ENCODE measurements around the gene PDE4D. TPM values are rescaled to one million over a fixed set of nuclear protein-coding genes. Genes with fewer than 3 reads are reported as not detected.
A peak's percentile ranks its signal among the peaks of the same experiment; 100 is the strongest.
"Not testable (repeated sequence)": the region's sequence is repeated elsewhere in the genome, so short reads cannot be mapped to it uniquely, and the experiment has no call there.

Gene PDE4D
- total and polyA plus RNA-seq, 9 donors: 21.1 to 65.9 (median 33.0) TPM

DNA sequence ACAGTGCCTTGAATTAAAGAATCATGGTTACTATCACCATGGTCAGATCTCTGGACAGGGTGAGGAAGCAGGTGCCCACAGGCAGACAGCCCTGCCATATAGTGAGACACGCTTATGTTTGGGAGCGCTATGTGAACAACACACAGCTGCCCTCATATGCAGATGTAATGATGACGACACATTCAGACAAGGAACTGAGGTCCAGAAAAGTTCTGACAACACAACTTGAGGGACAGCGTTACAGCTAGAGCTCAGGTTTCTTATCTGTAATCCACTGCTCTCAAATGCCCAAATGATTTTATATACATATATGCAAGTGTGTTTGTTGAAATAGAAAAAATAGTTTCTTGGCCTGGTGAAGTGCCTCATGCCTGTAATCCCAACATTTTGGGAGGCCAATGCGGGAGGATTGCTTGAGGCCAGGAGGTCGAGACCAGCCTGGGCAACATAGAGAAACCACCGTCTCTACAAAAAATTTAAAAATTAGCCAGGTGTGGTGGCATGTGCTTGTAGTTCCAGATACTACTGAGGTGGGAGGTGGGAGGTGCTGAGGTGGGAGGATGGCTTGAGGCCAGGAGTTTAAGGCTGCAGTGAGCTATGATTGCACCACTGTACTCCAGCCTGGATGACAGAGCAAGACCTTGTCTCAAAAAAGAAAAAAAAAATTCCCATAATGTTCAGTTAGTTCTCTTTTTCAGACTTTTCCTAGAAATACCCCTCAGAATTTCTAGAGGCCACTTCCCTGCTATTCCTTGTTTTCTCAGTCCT lies 887.4 kb downstream of the PDE4D start:
- Histone ChIP-seq H3K27me3 (ENCODE audit: control insufficient read depth, insufficient read depth, low read length) (no peaks in the 10 kb centered on the region), H3K9me3 (replicated peaks; ENCODE audit: control insufficient read depth, low read depth, low read length) (no peaks in the 10 kb centered on the region), H3K27ac (ENCODE audit: low read length) (no peak overlapping the region), H3K36me3 (ENCODE audit: control insufficient read depth, insufficient read depth, low read length) (peaks cover 3% of the 10 kb centered on the region), H3K4me3 (ENCODE audit: low read length) (no peak overlapping the region), H3K4me1 (ENCODE audit: control insufficient read depth, insufficient read depth, low read length) (no peaks in the 10 kb centered on the region)
- no peak for DNase-seq
- 97% methylated on average over 6 of the region's 7 CpGs for WGBS (ENCODE audit: insufficient coverage)

DNA sequence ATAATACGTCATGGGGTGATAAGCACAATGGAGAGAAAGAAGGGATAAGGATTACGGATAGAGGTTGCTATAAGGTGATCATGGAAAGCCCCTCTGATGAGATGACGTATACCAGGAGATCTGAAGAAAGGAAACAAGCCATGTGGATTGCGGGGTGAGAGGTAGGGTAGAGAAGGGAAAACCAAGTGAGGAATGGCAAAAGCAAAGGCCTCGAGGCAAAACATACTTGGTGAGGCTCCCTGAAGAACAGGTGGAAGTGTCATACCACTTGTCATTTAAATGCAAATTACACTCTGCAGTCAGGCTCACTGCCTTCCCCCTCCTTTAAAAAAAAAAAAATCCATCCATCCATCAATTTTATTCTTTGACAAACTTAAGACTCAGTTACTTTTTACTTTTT lies 889.9 kb downstream of the PDE4D start:
- H3K9me3 ChIP-seq (replicated peaks; ENCODE audit: control insufficient read depth, low read depth, low read length): no peaks in the 10 kb centered on the region
- no peak for DNase-seq
- H3K36me3 ChIP-seq (ENCODE audit: control insufficient read depth, insufficient read depth, low read length): no peaks in the 10 kb centered on the region
- no peaks in the 10 kb centered on the region for H3K27me3 ChIP-seq (ENCODE audit: control insufficient read depth, insufficient read depth, low read length)
- H3K27ac ChIP-seq (ENCODE audit: low read length): no peak overlapping the region
- 86% methylated on average over 3 of the region's 5 CpGs for WGBS (ENCODE audit: insufficient coverage)
- no peaks in the 10 kb centered on the region for H3K4me1 ChIP-seq (ENCODE audit: control insufficient read depth, insufficient read depth, low read length)
- no peak overlapping the region for H3K4me3 ChIP-seq (ENCODE audit: low read length)

DNA sequence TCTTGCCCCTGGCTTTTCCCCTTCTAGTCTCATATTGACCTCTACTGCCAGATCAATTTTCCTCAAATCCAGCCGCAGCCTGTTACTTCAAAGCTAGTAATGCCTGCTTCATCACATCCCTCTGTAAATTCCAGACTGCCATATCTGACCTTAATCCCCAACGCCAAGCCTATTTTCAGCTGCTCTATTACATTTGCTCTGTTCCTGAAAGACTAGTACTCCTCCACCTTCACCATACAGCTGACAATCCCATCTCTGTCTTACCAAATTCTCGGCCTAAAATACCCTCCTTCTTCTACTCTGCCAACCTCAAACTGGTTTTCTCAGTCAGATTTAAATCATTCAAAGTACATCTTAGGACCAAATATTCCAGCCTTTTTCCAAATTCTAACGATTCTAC lies 890.4 kb downstream of the PDE4D start:
- no peaks in the 10 kb centered on the region for H3K9me3 ChIP-seq (replicated peaks; ENCODE audit: control insufficient read depth, low read depth, low read length)
- no peak overlapping the region for H3K27ac ChIP-seq (ENCODE audit: low read length)
- WGBS (ENCODE audit: insufficient coverage): 70% methylated on average over 4 of the region's 4 CpGs
- H3K27me3 ChIP-seq (ENCODE audit: control insufficient read depth, insufficient read depth, low read length): no peaks in the 10 kb centered on the region
- H3K4me3 ChIP-seq (ENCODE audit: low read length): no peak overlapping the region
- H3K4me1 ChIP-seq (ENCODE audit: control insufficient read depth, insufficient read depth, low read length): no peaks in the 10 kb centered on the region
- DNase-seq: no peak
- no peaks in the 10 kb centered on the region for H3K36me3 ChIP-seq (ENCODE audit: control insufficient read depth, insufficient read depth, low read length)

DNA sequence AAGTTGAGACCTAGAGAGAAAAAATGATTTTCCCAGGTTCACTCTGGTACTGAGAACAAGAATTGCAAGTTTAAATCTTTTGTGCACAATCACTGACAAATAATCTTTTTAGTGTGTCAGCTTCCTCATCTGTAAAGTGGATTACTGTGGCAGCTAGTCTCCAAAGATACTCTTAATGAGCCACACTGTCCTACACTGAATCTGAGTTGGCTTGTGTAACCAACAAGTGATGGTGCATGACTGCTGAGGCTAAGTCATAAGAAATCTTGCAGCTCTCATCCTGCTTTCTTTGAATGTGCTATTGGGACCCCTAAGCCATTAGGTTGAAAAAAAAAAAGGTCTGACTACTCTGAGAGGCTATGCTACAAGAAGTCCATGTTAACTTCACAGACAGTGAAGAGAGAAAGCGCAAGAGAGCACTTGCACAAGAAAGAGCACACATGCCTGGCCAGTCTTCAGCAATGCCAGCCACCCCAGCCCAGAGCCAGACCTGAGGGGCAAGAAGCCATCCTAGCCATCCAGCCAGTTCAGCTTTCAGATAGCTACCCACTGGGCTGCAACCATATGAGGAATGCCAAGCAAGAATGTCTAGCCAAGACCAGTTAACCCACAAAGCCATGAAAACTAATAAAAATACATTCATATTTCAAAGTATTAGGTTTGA lies 891.2 kb downstream of the PDE4D start:
- no peak for DNase-seq
- H3K4me1 ChIP-seq (ENCODE audit: control insufficient read depth, insufficient read depth, low read length): no peaks in the 10 kb centered on the region
- H3K4me3 ChIP-seq (ENCODE audit: low read length): no peak overlapping the region
- peak overlapping the region; percentile 4 for H3K27ac ChIP-seq (ENCODE audit: low read length)
- H3K27me3 ChIP-seq (ENCODE audit: control insufficient read depth, insufficient read depth, low read length): no peaks in the 10 kb centered on the region
- no peaks in the 10 kb centered on the region for H3K36me3 ChIP-seq (ENCODE audit: control insufficient read depth, insufficient read depth, low read length)
- no peaks in the 10 kb centered on the region for H3K9me3 ChIP-seq (replicated peaks; ENCODE audit: control insufficient read depth, low read depth, low read length)
- no CpG with 5 or more reads among the region's 1 CpG for WGBS (ENCODE audit: insufficient coverage)

DNA sequence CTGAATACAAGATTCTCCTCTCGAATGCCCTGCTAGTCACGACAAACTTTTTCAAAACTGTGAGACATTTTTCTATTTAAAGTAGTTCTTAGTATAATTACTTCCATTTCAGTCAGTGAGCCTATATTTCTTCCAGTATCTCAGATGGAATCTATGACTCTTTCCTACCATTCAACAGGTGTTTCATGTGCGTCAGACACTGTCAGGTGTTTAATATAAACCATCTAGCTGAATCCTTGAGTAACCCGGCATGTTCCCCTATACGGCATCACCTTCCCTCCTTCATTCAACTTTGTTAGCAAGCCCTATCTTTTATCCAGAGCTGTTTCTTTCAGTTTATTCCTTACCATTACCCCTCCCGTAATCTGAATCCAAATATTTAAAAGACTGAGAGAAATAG lies 891.8 kb downstream of the PDE4D start:
- Histone ChIP-seq H3K4me1 (ENCODE audit: control insufficient read depth, insufficient read depth, low read length) (no peaks in the 10 kb centered on the region), H3K4me3 (ENCODE audit: low read length) (no peak overlapping the region), H3K27ac (ENCODE audit: low read length) (peak overlapping the region; percentile 4), H3K27me3 (ENCODE audit: control insufficient read depth, insufficient read depth, low read length) (no peaks in the 10 kb centered on the region), H3K36me3 (ENCODE audit: control insufficient read depth, insufficient read depth, low read length) (no peaks in the 10 kb centered on the region), H3K9me3 (replicated peaks; ENCODE audit: control insufficient read depth, low read depth, low read length) (no peaks in the 10 kb centered on the region)
- WGBS (ENCODE audit: insufficient coverage): 83% methylated on average over 3 of the region's 6 CpGs
- DNase-seq: peak; percentile 18

DNA sequence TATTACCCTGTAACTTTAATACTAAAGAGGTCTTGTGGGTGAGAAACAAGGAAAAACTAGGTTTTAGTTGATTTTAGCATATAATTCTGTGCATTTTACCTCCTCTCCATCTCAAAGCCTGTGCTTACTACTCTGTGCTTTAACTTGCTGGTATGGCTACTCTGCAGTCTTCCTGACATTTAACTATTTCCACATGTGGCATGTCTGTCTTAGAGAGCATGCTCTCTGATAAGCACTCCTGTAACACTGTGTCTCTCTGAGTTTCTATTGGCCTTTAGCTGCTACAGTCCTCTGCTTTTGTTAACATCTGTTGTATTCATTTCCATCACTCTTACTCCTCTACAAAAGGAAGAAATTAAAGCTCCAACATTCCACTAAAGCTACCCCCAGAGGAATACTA lies 892.4 kb downstream of the PDE4D start:
- H3K27me3 ChIP-seq (ENCODE audit: control insufficient read depth, insufficient read depth, low read length): no peaks in the 10 kb centered on the region
- H3K4me3 ChIP-seq (ENCODE audit: low read length): no peak overlapping the region
- H3K9me3 ChIP-seq (replicated peaks; ENCODE audit: control insufficient read depth, low read depth, low read length): no peaks in the 10 kb centered on the region
- H3K4me1 ChIP-seq (ENCODE audit: control insufficient read depth, insufficient read depth, low read length): no peaks in the 10 kb centered on the region
- H3K27ac ChIP-seq (ENCODE audit: low read length): no peak overlapping the region
- H3K36me3 ChIP-seq (ENCODE audit: control insufficient read depth, insufficient read depth, low read length): no peaks in the 10 kb centered on the region
- peak; percentile 35 for DNase-seq

DNA sequence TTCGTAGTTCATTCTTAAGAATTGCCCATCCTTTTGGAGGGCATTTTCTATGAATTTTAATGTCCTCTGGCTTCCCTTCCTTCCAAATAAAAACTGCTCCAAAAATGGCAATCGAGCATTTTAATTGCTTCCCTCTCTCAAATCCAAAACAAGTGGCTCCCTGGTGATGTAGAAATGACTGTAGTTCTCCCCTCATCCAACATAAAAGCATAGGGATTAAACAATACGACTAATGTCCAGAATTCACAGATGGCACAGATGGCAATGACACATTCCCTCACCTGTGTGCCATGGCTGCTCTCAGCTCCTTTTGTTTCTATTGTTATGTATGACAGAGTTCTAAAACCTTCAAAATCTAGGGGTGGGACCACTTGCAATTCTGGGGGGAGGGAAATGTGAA lies 893.3 kb downstream of the PDE4D start:
- no peaks in the 10 kb centered on the region for H3K9me3 ChIP-seq (replicated peaks; ENCODE audit: control insufficient read depth, low read depth, low read length)
- no CpG with 5 or more reads among the region's 3 CpGs for WGBS (ENCODE audit: insufficient coverage)
- no peaks in the 10 kb centered on the region for H3K36me3 ChIP-seq (ENCODE audit: control insufficient read depth, insufficient read depth, low read length)
- H3K27ac ChIP-seq (ENCODE audit: low read length): no peak overlapping the region
- H3K4me1 ChIP-seq (ENCODE audit: control insufficient read depth, insufficient read depth, low read length): no peaks in the 10 kb centered on the region
- H3K4me3 ChIP-seq (ENCODE audit: low read length): no peak overlapping the region
- no peaks in the 10 kb centered on the region for H3K27me3 ChIP-seq (ENCODE audit: control insufficient read depth, insufficient read depth, low read length)
- no peak for DNase-seq

DNA sequence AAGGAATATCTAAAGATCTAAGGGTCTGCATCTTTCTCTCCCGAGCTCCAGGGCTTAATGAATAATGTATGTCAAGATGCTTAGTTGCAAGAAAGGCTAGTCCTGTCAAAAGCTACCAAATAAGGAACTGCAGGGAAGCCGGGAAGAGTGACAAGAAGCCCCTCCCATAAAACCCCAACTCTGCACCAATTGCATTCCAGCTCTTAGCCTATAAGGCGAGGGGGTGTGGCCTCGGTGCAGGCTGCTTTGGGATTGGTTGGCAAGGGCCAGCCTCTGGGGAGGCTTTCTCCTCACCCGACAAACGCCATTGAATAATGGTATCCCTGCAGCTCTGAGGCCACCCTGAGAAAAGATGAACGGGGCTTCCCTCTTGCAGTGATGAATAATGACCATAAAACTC lies 893.7 kb downstream of the PDE4D start:
- Histone ChIP-seq H3K27ac (ENCODE audit: low read length) (no peak overlapping the region), H3K27me3 (ENCODE audit: control insufficient read depth, insufficient read depth, low read length) (no peaks in the 10 kb centered on the region), H3K36me3 (ENCODE audit: control insufficient read depth, insufficient read depth, low read length) (no peaks in the 10 kb centered on the region), H3K4me1 (ENCODE audit: control insufficient read depth, insufficient read depth, low read length) (no peaks in the 10 kb centered on the region), H3K9me3 (replicated peaks; ENCODE audit: control insufficient read depth, low read depth, low read length) (no peaks in the 10 kb centered on the region), H3K4me3 (ENCODE audit: low read length) (no peak overlapping the region)
- WGBS (ENCODE audit: insufficient coverage): 100% methylated on average over 1 of the region's 7 CpGs
- peak; percentile 12 for DNase-seq

DNA sequence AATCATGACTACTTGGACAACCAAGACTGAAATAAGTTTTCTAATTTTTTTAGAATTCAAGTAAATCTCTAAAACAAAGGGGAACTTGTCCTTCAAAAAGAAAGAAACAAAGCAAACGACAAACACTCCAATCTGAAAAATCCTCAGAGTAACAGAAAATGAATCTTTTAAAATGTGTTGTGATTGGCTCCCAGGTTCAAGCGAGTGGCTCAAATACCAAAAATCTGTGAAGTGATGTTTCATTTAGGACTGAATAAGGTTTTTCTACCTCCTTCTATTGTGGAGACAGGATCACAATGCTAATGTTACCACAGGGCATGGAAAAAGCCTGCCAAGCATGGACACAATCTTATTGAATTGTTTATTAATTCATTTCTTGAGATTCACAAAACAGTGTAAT lies 895.0 kb downstream of the PDE4D start:
- Histone ChIP-seq H3K36me3 (ENCODE audit: control insufficient read depth, insufficient read depth, low read length) (no peaks in the 10 kb centered on the region), H3K27me3 (ENCODE audit: control insufficient read depth, insufficient read depth, low read length) (no peaks in the 10 kb centered on the region), H3K4me1 (ENCODE audit: control insufficient read depth, insufficient read depth, low read length) (no peaks in the 10 kb centered on the region), H3K9me3 (replicated peaks; ENCODE audit: control insufficient read depth, low read depth, low read length) (no peaks in the 10 kb centered on the region), H3K27ac (ENCODE audit: low read length) (no peak overlapping the region), H3K4me3 (ENCODE audit: low read length) (no peak overlapping the region)
- no CpG with 5 or more reads among the region's 2 CpGs for WGBS (ENCODE audit: insufficient coverage)
- DNase-seq: no peak

DNA sequence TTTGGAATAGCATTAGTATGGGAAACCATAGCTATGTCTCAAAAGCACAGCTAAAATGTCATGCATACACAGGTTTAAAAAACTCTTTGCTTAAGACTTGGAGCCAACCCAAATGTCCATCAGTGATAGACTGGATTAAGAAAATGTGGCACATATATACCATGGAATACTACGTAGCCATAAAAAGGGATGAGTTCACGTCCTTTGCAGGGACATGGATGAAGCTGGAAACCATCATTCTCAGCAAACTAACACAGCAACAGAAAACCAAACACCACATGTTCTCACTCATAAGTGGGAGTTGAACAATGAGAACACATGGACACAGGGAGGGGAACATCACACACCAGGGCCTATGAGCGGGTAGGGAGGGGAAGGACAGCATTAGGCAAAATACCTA lies 897.7 kb downstream of the PDE4D start:
- not testable (repeated sequence) for H3K4me1 ChIP-seq (ENCODE audit: control insufficient read depth, insufficient read depth, low read length); H3K4me3 ChIP-seq (ENCODE audit: low read length); H3K9me3 ChIP-seq (replicated peaks; ENCODE audit: control insufficient read depth, low read depth, low read length); H3K36me3 ChIP-seq (ENCODE audit: control insufficient read depth, insufficient read depth, low read length); H3K27me3 ChIP-seq (ENCODE audit: control insufficient read depth, insufficient read depth, low read length); DNase-seq; H3K27ac ChIP-seq (ENCODE audit: low read length)
- WGBS (ENCODE audit: insufficient coverage): no CpG with 5 or more reads among the region's 3 CpGs
